Subcutaneous adipose tissue (tissue), 4 donors: Measurements from ENCODE around the gene AMPH. TPM values are rescaled to one million over a fixed set of nuclear protein-coding genes. Genes with fewer than 3 reads are reported as not detected.

Experiments
- total RNA-seq, 4 donors: library from RNA; depleted of rRNA; stranded (reverse); fragments of >200 nt; gene quantifications; one replicate each; pipeline ENCODE4 v1.1.0, GENCODE V29; 2016
- TF ChIP-seq, protein P1 (sequence below): fragments of 450-650 bp; IDR thresholded peaks from one replicate; pipeline ENCODE4 v1.5.1; 2016; ENCODE audit warnings: low read depth, mild to moderate bottlenecking, control low read depth, antibody characterized with exemption, moderate library complexity

AMPH gene
- total RNA-seq, 4 donors from 2014 or later: 6.8 to 102 (median 30.2) TPM

- TF ChIP-seq, protein P1, sequence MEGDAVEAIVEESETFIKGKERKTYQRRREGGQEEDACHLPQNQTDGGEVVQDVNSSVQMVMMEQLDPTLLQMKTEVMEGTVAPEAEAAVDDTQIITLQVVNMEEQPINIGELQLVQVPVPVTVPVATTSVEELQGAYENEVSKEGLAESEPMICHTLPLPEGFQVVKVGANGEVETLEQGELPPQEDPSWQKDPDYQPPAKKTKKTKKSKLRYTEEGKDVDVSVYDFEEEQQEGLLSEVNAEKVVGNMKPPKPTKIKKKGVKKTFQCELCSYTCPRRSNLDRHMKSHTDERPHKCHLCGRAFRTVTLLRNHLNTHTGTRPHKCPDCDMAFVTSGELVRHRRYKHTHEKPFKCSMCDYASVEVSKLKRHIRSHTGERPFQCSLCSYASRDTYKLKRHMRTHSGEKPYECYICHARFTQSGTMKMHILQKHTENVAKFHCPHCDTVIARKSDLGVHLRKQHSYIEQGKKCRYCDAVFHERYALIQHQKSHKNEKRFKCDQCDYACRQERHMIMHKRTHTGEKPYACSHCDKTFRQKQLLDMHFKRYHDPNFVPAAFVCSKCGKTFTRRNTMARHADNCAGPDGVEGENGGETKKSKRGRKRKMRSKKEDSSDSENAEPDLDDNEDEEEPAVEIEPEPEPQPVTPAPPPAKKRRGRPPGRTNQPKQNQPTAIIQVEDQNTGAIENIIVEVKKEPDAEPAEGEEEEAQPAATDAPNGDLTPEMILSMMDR: no peak
Observed at GRCh38 chr7:38507384-38507783, 123.8 kb downstream of the AMPH start.

DNA sequence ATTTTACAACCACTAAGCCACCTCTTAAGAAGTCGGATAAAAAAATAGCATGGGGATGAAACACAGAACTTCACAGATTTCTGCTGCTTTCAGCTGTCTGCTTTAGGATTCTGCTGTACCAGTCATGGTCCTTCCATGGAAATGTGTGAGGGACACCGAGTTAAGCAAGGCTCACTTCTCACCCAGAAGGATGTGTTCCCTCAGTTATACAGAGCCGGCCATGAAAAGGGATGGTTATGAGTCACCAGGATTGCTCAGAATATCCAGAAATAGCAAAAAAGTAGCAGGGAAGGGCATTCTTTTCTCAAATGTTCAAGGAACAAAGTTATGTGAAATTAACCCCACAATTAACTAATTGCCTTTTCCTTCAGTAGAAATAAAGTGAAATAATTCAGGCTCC lies 124.4 kb downstream of the AMPH start:
- TF ChIP-seq, protein P1: no peak

- TF ChIP-seq, protein P1: no peak
Observed at GRCh38 chr7:38506004-38506403, 125.2 kb downstream of the AMPH start.

DNA sequence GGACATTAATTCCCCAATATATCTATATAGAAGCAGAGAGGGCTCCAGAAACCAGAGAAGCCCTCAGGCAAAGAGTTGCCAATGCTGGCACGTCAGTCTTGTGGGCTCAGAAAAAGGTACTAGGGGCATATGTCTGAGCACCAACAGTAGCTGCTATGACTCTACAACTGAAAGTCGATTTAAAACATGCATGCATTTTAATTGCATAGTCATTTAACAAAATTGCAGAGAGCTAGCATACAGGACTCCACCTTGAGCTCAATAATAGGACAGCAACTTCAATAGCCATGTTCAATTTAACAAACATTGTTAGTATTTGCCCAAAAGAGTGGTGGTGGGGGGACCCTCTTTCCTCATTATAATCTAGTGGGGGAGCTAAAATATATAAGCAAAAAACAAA lies 126.5 kb downstream of the AMPH start:
- TF ChIP-seq, protein P1: no peak

- TF ChIP-seq, protein P1: no peak
Observed at GRCh38 chr7:38502848-38503247, 128.3 kb downstream of the AMPH start.

DNA sequence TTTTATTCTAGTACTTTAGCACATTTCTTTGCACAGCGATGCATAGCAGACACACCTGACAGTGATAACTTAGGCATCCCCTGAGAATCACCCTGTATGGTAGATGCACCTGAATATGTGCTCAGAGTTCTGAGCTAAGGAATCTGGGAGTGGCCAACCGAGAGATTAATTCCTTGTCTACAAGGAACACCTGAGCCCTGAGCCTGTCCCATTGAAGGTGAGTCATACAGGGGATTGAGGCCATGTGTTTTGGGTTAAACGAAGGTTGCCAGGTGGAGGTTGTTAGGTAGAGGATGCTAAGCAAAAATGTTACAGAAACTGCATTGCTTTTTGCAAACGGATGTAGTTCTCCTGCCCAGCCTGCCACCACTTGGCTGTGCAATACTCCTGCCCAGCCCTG lies 128.9 kb downstream of the AMPH start:
- TF ChIP-seq, protein P1: no peak

GRCh38 chr7:38492010-38492409 lies 139.2 kb downstream of the AMPH start:
- TF ChIP-seq, protein P1: no peak

- TF ChIP-seq, protein P1: no peak
Observed at GRCh38 chr7:38482521-38482920, 148.7 kb downstream of the AMPH start.
